CD4-positive, alpha-beta T cell treated with Interferon gamma for 1 hour (primary cell): ENCODE results near the gene EBF4.

Source experiments
- DNase-seq: peaks from one replicate; pipeline ENCODE4 v3.0.0-alpha.2; 2020

EBF4 gene

GRCh38 chr20:2700913-2701620 lies 8.5 kb downstream of the EBF4 start:
- DNase-seq = no peak

DNA sequence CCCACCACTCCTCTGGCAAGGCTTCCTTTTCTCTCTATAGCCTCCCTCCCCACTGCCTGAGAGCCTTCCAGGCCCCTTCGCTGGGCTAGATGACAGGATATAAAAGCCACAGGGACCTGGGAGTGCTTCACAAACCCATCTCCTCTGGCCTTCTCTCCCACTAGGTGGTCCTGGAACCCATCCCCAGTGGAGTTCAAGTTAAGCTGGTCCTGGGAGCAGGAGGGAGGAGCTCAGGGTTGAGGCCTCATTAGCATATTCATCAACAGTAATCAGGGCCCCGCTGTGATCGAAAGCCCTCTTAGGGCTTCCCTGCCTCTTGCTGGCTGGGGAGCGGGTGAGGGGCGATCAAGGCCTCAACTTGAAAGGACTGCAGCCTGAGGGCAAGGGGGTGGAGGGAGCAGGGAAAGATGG lies 9.1 kb downstream of the EBF4 start:
- DNase-seq = no peak

- DNase-seq = no peak
Measured at GRCh38 chr20:2703716-2704475, 11.3 kb downstream of the EBF4 start.

DNA sequence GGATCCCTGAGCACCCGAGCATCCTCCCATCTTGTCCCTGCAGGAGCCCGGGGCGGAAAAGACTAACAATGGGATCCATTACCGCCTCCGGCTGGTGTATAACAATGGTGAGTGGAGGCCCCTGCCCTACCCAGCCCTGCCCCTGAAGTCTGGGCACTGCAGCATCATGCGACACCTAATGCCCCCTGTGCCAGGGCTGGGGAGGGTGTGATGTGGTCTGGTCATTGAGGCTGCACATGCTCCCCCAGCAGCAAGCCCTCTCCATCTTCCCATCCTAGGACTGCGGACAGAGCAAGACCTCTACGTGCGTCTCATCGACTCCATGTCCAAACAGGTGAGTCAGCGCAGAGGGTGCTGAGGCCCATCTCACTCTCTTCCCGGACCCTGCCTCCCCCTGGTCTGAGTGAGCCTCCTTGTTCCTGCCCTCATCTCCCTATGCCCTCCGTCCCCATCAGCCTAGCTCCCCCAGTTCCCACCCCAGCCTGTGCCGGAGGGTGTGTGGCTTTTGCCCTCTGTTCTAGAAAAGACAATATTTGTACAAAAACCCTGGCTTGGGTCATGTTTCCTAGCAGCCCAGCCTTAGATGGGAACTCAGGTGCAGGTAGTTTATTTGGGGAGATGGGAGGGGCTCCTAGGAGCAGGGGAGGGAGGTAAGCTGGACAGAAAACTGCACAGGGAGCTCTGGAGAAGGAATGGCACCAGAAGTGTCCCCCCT lies 13.5 kb downstream of the EBF4 start:
- no peak for DNase-seq

- DNase-seq = no peak
Measured at GRCh38 chr20:2706688-2707352, 14.2 kb downstream of the EBF4 start.

DNA sequence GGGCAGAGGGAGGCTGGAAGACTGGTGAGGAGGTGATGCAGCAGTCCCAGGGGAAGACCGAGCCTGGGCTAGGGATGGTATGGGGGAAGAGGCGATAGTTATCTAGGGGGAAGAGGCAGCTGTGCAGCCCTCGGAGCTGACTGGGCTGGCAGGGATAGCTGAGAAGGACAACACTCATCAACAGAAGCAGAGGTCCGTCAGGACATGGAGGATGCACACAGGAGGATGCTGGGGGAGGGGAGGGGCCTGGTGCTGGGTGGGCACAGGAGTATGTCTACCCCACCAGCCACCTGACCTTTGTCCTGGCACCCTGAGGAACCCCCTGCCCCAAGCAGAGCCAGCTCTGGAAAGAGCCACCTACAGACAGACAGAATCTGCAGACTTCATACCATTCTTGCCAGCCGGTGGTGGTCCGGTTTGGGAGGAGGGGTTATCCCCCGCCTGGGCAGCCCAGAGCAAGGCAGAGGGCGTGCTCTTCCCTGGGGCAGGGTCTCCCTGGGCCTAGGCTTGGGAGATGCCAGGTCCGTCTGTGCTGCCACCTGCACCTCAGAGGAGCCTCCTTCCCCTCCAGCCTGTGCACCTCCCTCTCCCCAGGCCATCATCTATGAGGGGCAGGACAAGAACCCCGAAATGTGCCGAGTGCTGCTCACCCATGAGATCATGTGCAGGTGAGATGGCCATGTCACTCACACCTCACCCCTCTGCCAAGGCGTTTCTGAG lies 14.9 kb downstream of the EBF4 start:
- no peak for DNase-seq

- no peak for DNase-seq
Measured at GRCh38 chr20:2708073-2708415, 15.5 kb downstream of the EBF4 start.

DNA sequence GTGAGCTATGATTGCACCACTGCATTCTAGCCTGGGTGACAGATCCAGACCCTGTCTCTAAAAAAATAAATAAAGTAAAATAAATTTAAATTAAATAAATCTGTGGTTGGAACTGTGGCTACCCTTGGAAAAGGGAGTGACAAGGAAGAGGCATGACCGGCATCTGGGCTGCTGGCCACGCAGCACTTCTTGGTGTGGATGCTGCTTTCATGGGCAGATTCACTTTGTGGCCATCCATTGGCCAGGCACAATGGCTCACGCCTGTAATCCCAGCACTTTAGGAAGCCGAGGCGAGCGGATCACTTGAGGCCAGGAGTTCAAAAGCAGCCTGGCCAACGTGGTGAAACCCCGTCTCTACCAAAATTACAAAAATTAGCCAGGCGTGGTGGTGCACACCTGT lies 16.1 kb downstream of the EBF4 start:
- no peak for DNase-seq

DNA sequence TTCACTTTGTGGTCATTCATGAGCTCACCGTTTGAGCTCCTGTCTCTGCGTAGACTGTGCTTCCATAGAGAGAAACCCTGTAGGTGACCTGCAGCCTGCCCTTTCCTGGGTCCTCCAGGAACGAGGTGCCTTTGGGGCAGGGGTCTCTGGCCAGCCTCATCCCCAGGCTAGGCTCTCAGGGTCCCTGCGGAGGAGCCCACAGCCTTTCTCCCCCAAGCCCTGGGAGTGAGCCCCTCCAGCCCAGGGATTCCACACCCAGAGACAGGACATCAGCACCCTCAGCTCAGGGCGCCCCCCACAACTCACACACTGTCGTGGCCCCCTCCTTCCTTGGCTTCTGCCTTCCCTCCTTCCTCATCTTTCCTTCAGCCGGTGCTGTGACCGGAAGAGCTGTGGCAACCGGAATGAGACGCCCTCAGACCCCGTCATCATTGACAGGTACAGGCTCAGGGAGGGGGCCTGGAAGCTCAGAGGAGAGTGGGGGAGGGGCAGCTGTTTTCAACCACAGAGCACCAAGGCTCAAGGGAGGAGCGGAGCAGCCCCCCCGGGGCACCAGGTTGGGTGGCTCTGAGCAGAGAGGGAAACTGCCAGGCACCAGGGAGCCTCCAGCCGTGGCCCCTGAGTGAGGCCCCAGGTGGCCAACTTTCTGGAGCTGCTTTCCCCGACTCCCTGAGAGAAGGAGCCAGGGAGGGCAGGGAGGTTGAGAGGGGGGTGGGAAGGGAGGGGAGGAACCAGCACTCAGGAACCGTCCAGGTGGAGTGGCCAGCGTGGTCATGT lies 16.8 kb downstream of the EBF4 start:
- no peak for DNase-seq

DNA sequence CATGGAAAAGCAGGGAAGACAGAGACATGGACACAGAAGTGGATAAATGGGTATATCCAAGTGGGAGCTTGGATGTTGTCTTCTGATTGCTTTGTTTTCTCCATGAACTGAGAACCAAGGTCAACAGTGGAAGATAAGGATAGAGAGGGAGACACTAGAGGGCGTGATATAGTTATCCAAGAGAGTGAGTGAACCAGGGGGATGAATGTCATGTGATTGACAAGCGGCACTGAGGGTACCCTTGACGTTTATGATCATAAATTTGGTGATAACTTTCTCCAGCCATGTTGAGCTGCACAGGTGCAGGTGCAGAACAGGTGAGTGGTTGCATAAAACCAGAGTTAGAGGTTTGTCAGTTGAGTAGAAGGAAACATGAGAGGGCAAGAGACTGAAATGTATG lies 20.7 kb downstream of the EBF4 start:
- no peak for DNase-seq

- DNase-seq = peak; percentile 52
Measured at GRCh38 chr20:2729251-2729713, 36.7 kb downstream of the EBF4 start.

DNA sequence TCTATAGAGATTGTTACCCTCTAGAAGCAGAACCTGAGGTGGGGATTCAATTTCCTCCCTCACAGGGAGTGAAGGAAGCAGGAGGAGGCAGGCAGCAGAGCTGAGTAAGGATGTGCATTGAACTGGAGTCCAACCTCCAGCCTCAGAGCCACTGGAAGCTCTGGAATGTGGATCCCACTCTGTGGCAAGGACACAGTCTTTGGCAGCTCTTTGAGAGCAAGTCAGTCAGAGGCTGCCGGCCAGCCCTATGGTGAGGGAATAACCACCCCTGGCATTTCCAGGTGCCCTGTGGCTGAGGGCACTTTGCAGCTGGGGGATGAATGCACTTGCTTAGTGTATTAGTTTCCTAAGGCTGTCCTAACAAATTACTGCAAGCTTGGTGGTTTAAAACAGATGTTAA lies 37.2 kb downstream of the EBF4 start:
- no peak for DNase-seq

- DNase-seq = no peak
Measured at GRCh38 chr20:2734899-2735298, 42.3 kb downstream of the EBF4 start.

DNA sequence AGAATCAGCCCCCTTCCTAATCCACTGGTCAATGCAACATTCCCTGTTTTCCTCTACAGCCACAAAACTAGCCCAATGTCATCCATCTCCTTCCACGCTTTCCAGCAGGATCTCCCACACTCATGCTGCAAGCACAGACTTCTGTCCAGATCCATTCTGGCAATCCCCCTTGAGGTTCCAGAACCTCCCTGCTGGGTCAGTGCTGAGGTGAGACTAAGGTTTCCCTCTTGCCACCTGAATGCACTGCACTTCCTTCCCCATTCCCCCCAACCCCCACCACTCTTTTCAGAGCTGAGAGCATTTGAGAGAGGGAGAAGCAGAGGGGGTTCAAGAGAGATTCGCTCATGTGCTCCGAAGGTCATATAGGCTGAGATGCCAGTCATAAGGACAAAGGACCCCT lies 43.9 kb downstream of the EBF4 start:
- no peak for DNase-seq

GRCh38 chr20:2738331-2739041 lies 45.9 kb downstream of the EBF4 start:
- DNase-seq = no peak

DNA sequence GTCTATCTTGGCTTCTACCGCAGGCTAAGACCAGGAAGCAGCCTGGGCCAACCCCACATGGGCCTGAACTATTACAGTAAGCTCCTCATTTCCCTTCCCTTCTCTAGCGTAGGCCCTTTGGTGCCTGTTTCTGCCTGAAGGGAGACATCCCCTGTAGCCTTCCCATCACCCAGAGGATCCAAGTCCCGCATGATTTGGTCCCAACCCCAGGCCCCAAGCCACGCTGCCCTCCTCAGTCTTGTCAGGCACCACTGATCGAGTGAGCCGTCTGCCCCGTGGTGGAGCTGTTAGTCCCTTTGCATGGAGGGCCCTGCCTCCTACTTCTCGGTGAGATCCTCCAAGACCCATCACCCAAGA lies 46.4 kb downstream of the EBF4 start:
- DNase-seq = no peak

- no peak for DNase-seq
Measured at GRCh38 chr20:2740702-2741101, 48.1 kb downstream of the EBF4 start.

DNA sequence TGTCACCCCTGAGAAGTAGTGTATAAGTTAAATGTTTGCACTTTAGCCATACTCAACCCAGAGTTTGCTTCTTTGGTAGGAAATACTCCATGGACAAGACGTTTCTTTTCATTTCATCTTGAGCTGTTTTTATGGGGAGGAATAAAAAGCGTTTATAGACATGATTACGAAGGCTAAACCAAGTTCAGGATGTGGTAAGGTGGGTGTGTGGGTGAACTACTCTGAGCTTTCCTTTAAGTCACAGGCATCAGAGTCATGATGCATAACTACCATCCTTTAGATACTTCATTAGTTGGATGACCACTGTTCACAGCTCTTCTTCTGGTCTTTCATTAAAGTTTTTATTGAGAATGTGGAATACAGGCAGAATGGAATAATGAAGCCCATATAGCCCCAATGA lies 48.9 kb downstream of the EBF4 start:
- no peak for DNase-seq

GRCh38 chr20:2741881-2742280 lies 49.3 kb downstream of the EBF4 start:
- no peak for DNase-seq

- DNase-seq = no peak
Measured at GRCh38 chr20:2742431-2742830, 49.9 kb downstream of the EBF4 start.

DNA sequence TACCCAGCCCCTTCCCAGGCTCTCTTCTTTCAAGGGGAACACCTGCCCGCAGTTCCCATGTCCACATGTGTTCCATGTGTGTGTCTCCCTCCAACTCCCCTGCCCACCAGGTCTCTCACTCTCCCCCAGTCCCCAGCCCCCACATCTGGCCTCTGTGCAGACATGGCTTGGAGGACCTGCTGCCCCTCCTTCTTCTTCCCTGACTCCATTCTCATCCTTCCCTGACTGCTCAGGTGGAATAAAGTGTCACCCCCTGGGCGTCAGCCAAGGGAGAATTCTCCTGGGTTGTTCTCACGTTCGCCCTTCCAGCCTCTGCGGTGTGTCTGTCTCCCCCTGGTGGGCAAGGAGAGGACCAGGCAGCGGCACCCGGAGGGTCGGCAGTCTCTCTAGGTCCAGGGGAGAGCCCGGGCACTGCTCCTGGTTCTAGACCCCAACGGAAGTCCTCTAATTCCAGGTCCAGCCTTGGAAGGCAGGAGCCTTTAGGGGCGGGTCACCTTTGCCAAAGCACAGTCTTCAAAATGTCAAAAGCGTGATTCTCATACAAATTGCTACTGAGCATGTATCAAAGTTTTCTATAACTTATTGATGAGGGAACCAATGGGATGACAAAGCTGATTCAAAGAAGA lies 50.5 kb downstream of the EBF4 start:
- peak; percentile 66 for DNase-seq
